IPS-18a (cell line): ENCODE data around the gene SCARF2.

Experiments used
- H3K27ac ChIP-seq: one replicate; pipeline ENCODE4 v1.5.1; 2013; ENCODE audit warnings: low read length
- H3K27me3 ChIP-seq: one replicate; pipeline ENCODE4 v1.6.1; 2013; ENCODE audit warnings: mild to moderate bottlenecking, low read length; ENCODE audit not compliant: control insufficient read depth, insufficient read depth
- H3K36me3 ChIP-seq: one replicate; pipeline ENCODE4 v1.6.1; 2013; ENCODE audit warnings: low read depth, low read length; ENCODE audit not compliant: control insufficient read depth
- H3K4me1 ChIP-seq: one replicate; pipeline ENCODE4 v1.6.1; 2013; ENCODE audit warnings: low read depth, low read length; ENCODE audit not compliant: control insufficient read depth
- H3K4me3 ChIP-seq: one replicate; pipeline ENCODE4 v1.5.1; 2013; ENCODE audit warnings: low read length
- H3K9ac ChIP-seq: one replicate; pipeline ENCODE4 v1.6.1; 2013; ENCODE audit warnings: mild to moderate bottlenecking, low read length, moderate library complexity
- H3K9me3 ChIP-seq: one replicate; pipeline ENCODE4 v1.6.1; 2013; ENCODE audit warnings: low read depth, low read length; ENCODE audit not compliant: control insufficient read depth

Gene SCARF2

GRCh38 chr22:20401376-20402014 is 36.1 kb downstream of the SCARF2 start:
- Histone ChIP-seq H3K27ac (no peak overlapping the region), H3K27me3 (no peaks in the 10 kb centered on the region), H3K9ac (no peak overlapping the region), H3K4me1 (no peaks in the 10 kb centered on the region), H3K4me3 (no peak overlapping the region), H3K9me3 (no peaks in the 10 kb centered on the region), H3K36me3 (peaks cover 35% of the 10 kb centered on the region)

- no peak overlapping the region for H3K4me3 ChIP-seq
- H3K4me1 ChIP-seq, result peaks cover 3% of the 10 kb centered on the region
- H3K36me3 ChIP-seq, result peaks cover 28% of the 10 kb centered on the region
- H3K27me3 ChIP-seq, result no peaks in the 10 kb centered on the region
- H3K27ac ChIP-seq, result no peak overlapping the region
- H3K9me3 ChIP-seq, result no peaks in the 10 kb centered on the region
- H3K9ac ChIP-seq, result no peak overlapping the region
Observed at GRCh38 chr22:20400606-20401375, 36.8 kb downstream of the SCARF2 start.

- no peak overlapping the region for H3K4me3 ChIP-seq
- H3K27ac ChIP-seq, result no peak overlapping the region
- peaks cover 28% of the 10 kb centered on the region for H3K36me3 ChIP-seq
- H3K9me3 ChIP-seq, result no peaks in the 10 kb centered on the region
- H3K27me3 ChIP-seq, result no peaks in the 10 kb centered on the region
- no peak overlapping the region for H3K9ac ChIP-seq
- peaks cover 11% of the 10 kb centered on the region for H3K4me1 ChIP-seq
Observed at GRCh38 chr22:20399866-20400605, 37.6 kb downstream of the SCARF2 start.

- no peaks in the 10 kb centered on the region for H3K9me3 ChIP-seq
- H3K27me3 ChIP-seq, result no peaks in the 10 kb centered on the region
- H3K4me1 ChIP-seq, result peaks cover 14% of the 10 kb centered on the region
- no peak overlapping the region for H3K4me3 ChIP-seq
- no peak overlapping the region for H3K9ac ChIP-seq
- peaks cover 17% of the 10 kb centered on the region for H3K36me3 ChIP-seq
- no peak overlapping the region for H3K27ac ChIP-seq
Observed at GRCh38 chr22:20398420-20398819, 39.2 kb downstream of the SCARF2 start.

GRCh38 chr22:20397498-20397897 is 40.1 kb downstream of the SCARF2 start:
- no peak overlapping the region for H3K4me3 ChIP-seq
- H3K4me1 ChIP-seq, result peaks cover 14% of the 10 kb centered on the region
- no peaks in the 10 kb centered on the region for H3K9me3 ChIP-seq
- no peaks in the 10 kb centered on the region for H3K27me3 ChIP-seq
- peaks cover 11% of the 10 kb centered on the region for H3K36me3 ChIP-seq
- no peak overlapping the region for H3K27ac ChIP-seq
- H3K9ac ChIP-seq, result no peak overlapping the region

GRCh38 chr22:20396639-20397038 is 41.0 kb downstream of the SCARF2 start:
- H3K4me1 ChIP-seq, result peaks cover 14% of the 10 kb centered on the region
- no peaks in the 10 kb centered on the region for H3K27me3 ChIP-seq
- H3K9ac ChIP-seq, result no peak overlapping the region
- no peaks in the 10 kb centered on the region for H3K9me3 ChIP-seq
- no peak overlapping the region for H3K27ac ChIP-seq
- H3K4me3 ChIP-seq, result no peak overlapping the region
- H3K36me3 ChIP-seq, result peaks cover 8% of the 10 kb centered on the region

- Histone ChIP-seq H3K9me3 (no peaks in the 10 kb centered on the region), H3K4me3 (peak overlapping the region; percentile 87), H3K4me1 (peaks cover 14% of the 10 kb centered on the region), H3K9ac (peak overlapping the region; percentile 7), H3K27ac (no peak overlapping the region), H3K27me3 (no peaks in the 10 kb centered on the region), H3K36me3 (peaks cover 4% of the 10 kb centered on the region)
Observed at GRCh38 chr22:20395907-20396287, 41.7 kb downstream of the SCARF2 start.

- H3K9ac ChIP-seq, result peak overlapping the region; percentile 90
- H3K9me3 ChIP-seq, result no peaks in the 10 kb centered on the region
- H3K4me3 ChIP-seq, result peak overlapping the region; percentile 87
- peaks cover 1% of the 10 kb centered on the region for H3K36me3 ChIP-seq
- no peaks in the 10 kb centered on the region for H3K27me3 ChIP-seq
- no peak overlapping the region for H3K27ac ChIP-seq
- H3K4me1 ChIP-seq, result peaks cover 14% of the 10 kb centered on the region
Observed at GRCh38 chr22:20395181-20395906, 42.3 kb downstream of the SCARF2 start.

- H3K27me3 ChIP-seq, result no peaks in the 10 kb centered on the region
- H3K9me3 ChIP-seq, result no peaks in the 10 kb centered on the region
- H3K4me1 ChIP-seq, result peaks cover 14% of the 10 kb centered on the region
- H3K36me3 ChIP-seq, result no peaks in the 10 kb centered on the region
- H3K4me3 ChIP-seq, result peak within 1 kb of the TSS; percentile 87
- peak within 1 kb of the TSS; percentile 16 for H3K27ac ChIP-seq
- H3K9ac ChIP-seq, result peak within 1 kb of the TSS; percentile 90
Observed at GRCh38 chr22:20393705-20394476, 43.7 kb downstream of the SCARF2 start, which contains the start of gene ZNF74. Gene ZNF74, plus strand, starts transcription at chr22:20394151. Its CDS starts 478 bp downstream, at chr22:20394629.

- H3K9me3 ChIP-seq, result no peaks in the 10 kb centered on the region
- peak overlapping the region; percentile 90 for H3K9ac ChIP-seq
- no peaks in the 10 kb centered on the region for H3K27me3 ChIP-seq
- peak overlapping the region; percentile 87 for H3K4me3 ChIP-seq
- no peak overlapping the region for H3K27ac ChIP-seq
- H3K4me1 ChIP-seq, result peaks cover 14% of the 10 kb centered on the region
- H3K36me3 ChIP-seq, result no peaks in the 10 kb centered on the region
Observed at GRCh38 chr22:20392983-20393704, 44.5 kb downstream of the SCARF2 start.
